Measurements from ENCODE around the gene MRPL36. TPM values are rescaled to one million over a fixed set of nuclear protein-coding genes. Genes with fewer than 3 reads are reported as not detected.
"Not testable (repeated sequence)": the region's sequence is repeated elsewhere in the genome, so short reads cannot be mapped to it uniquely, and the experiment has no call there.

Gene MRPL36
- total RNA-seq, 4 donors from 2014 or later, result 67.8 to 106 (median 75.3) TPM

DNA sequence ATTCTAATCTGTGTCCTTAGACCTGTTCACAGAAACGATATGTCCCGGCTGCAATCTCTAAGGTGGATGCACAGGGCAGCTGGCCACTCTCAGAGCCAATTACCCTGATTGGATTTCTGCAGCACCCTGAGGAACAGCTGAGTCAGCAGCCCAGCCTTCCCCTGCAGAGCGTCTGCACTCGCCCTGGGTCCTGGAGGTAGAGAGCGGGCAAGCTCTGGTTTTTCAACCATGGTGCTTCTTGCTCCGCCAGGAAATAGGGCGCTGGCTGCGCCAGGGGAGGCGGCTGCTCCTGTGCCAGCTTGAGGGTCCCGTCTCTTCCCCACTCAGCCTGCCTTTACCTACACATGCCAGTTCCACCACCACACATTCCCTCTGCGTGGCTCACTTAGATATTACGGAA is 20.7 kb upstream of the MRPL36 start:
- TF ChIP-seq POLR2A (IDR thresholded peaks at IDR 0.05) (no peak), CTCF (IDR thresholded peaks at IDR 0.05 in 4 of 5, conservative IDR thresholded peaks at IDR 0.05 in 1 of 5) (no peak)
- H3K27me3 ChIP-seq, result no peaks in the 10 kb centered on the region
- DNase-seq, result no peak
- in situ Hi-C loops (cut with MboI; ENCODE audit: low sequenced_read_pairs in 4 of 4) (no loop called here), intact Hi-C loops (cut with DNase I; ENCODE audit: low total_unique reads) (no loop called here)
- no peaks in the 10 kb centered on the region for H3K9me3 ChIP-seq
- peaks cover 2 to 62% of the 10 kb centered on the region in 2 donors for H3K36me3 ChIP-seq
- H3K4me1 ChIP-seq, result no peaks in the 10 kb centered on the region
- H3K4me3 ChIP-seq, result no peak overlapping the region
- no peak overlapping the region for H3K27ac ChIP-seq
- ATAC-seq, result no peak

DNA sequence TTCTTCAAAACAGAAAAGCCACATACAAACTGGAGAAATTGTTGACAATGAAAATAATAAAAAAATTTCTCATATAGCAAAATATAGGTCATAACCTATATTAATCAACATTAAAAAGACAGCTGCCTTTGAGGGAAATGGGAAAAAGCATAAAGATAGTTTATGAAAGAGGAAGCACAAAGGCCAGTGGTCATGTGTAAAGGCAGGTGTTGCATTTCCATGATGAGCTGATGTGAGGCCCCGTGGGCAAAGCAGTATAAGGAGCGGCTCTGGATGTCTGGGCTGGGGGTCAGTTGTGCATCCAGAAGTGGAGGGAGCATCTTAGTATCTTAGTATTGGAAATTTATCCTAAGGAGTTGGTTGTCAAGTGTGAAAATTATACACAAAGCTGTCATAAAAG is 19.8 kb upstream of the MRPL36 start:
- Histone ChIP-seq H3K4me1 (no peaks in the 10 kb centered on the region), H3K36me3 (peaks cover 2 to 66% of the 10 kb centered on the region in 2 donors), H3K27ac (no peak overlapping the region), H3K27me3 (no peaks in the 10 kb centered on the region), H3K4me3 (no peak overlapping the region), H3K9me3 (no peaks in the 10 kb centered on the region)
- ATAC-seq (no peak), DNase-seq (no peak)
- TF ChIP-seq CTCF (IDR thresholded peaks at IDR 0.05 in 4 of 5, conservative IDR thresholded peaks at IDR 0.05 in 1 of 5), result no peak
- no peak for TF ChIP-seq POLR2A (IDR thresholded peaks at IDR 0.05)
- intact Hi-C loops (cut with DNase I; ENCODE audit: low total_unique reads), result no loop called here
- in situ Hi-C loops (cut with MboI; ENCODE audit: low sequenced_read_pairs in 4 of 4), result no loop called here

DNA sequence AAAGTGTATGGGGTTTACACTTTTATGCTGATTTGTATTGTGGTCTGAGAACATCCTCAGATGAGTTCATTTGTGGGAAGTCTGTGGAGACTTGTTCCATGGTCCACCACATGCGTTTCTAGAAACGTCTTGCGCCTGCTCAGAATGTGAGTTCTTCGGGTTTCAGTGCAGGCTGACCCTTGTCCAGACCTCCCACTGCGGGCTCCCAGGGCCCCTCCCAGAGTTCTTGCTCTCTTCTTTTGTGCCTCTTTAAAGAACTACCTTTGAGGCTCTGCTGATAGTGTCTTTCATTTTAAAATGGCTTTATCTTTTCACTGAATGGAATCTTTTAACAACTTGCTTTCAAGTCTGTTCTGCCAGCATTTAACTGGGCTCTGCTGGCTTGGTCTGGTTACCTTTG is 19.1 kb upstream of the MRPL36 start:
- no peak for DNase-seq
- intact Hi-C loops (cut with DNase I; ENCODE audit: low total_unique reads), result no loop called here
- TF ChIP-seq POLR2A (IDR thresholded peaks at IDR 0.05) (no peak), CTCF (IDR thresholded peaks at IDR 0.05 in 4 of 5, conservative IDR thresholded peaks at IDR 0.05 in 1 of 5) (no peak)
- no peaks in the 10 kb centered on the region for H3K4me1 ChIP-seq
- no peaks in the 10 kb centered on the region for H3K27me3 ChIP-seq
- H3K36me3 ChIP-seq, result peaks cover 2 to 70% of the 10 kb centered on the region in 2 donors
- H3K9me3 ChIP-seq, result no peaks in the 10 kb centered on the region
- H3K4me3 ChIP-seq, result no peak overlapping the region
- ATAC-seq, result no peak
- H3K27ac ChIP-seq, result no peak overlapping the region
- in situ Hi-C loops (cut with MboI; ENCODE audit: low sequenced_read_pairs in 4 of 4), result no loop called here

DNA sequence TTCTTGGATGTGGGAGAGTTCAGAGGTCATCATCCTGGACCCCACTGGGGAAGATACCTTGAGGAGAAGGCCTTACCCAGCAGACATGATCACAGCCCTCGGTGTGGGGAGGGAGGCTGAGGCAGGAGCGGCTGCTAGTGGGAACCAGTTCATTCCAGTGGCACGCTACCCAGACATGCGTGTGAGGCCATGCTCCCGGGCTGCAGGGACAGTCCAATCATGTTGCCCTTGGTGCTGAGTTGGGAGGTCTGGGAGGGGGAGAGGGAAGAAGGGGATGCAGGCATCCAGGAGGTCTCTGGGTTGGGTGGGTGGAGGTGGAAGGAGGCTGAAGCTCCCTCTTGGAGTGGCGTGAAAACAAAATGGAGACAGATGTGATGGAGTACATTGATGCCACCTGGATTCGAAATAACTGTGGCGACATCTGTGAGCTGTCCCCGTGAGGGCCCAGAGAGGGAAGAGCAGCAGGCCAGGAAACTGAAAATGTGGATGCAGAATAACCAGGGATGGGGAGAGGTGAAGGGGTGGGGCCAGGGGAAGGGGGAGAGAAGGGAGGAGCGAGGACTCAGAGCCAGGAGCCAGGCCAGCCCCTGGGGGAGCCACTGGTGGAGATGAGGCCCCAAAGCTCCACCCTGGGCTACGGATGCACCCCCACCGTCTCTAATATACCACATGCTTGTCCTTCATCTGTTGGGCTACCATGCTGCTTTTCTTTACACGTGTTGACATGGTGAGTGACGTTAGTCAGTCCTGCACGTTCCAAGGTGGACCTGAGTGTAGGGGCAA is 17.8 kb upstream of the MRPL36 start:
- Histone ChIP-seq H3K36me3 (peaks cover 2 to 74% of the 10 kb centered on the region in 2 donors), H3K4me3 (no peak overlapping the region), H3K27me3 (no peaks in the 10 kb centered on the region), H3K27ac (no peak overlapping the region), H3K9me3 (no peaks in the 10 kb centered on the region), H3K4me1 (no peaks in the 10 kb centered on the region)
- DNase-seq (no peak), ATAC-seq (no peak)
- TF ChIP-seq POLR2A (IDR thresholded peaks at IDR 0.05) (no peak), CTCF (IDR thresholded peaks at IDR 0.05 in 4 of 5, conservative IDR thresholded peaks at IDR 0.05 in 1 of 5) (no peak)
- intact Hi-C loops (cut with DNase I; ENCODE audit: low total_unique reads) (no loop called here), in situ Hi-C loops (cut with MboI; ENCODE audit: low sequenced_read_pairs in 4 of 4) (no loop called here)

- DNase-seq; intact Hi-C loops (cut with DNase I; ENCODE audit: low total_unique reads); H3K27me3 ChIP-seq; in situ Hi-C loops (cut with MboI; ENCODE audit: low sequenced_read_pairs in 4 of 4); H3K9me3 ChIP-seq; ATAC-seq; H3K4me1 ChIP-seq; H3K27ac ChIP-seq; H3K4me3 ChIP-seq: not testable (repeated sequence)
- peaks cover 2 to 75% of the 10 kb centered on the region in 2 donors for H3K36me3 ChIP-seq
Observed at GRCh38 chr5:1816495-1817089, 17.0 kb upstream of the MRPL36 start.
